H9 (cell line): ENCODE results near the gene CC2D2A. TPM values are rescaled to one million over a fixed set of nuclear protein-coding genes. Genes with fewer than 3 reads are reported as not detected.

Experiments used
- DNase-seq: peaks from one replicate; pipeline ENCODE4 v3.0.0-alpha.2; 2017
- H2AFZ ChIP-seq: one replicate; pipeline ENCODE4 v1.6.1; 2013; ENCODE audit warnings: mild to moderate bottlenecking, low read length, control low read depth, moderate library complexity
- H2AK5ac ChIP-seq: 2 replicates; pipeline ENCODE4 v1.6.1; 2013; ENCODE audit warnings: low read length, control low read depth, mixed read lengths; ENCODE audit not compliant: insufficient read length
- H2BK120ac ChIP-seq: one replicate; pipeline ENCODE4 v1.6.1; 2013; ENCODE audit warnings: low read depth, mild to moderate bottlenecking, low read length, control low read depth, inconsistent platforms; ENCODE audit not compliant: poor library complexity, severe bottlenecking
- H2BK12ac ChIP-seq: 2 replicates; pipeline ENCODE4 v1.6.1; 2013; ENCODE audit warnings: low read length, control low read depth, mixed read lengths, low read depth; ENCODE audit not compliant: insufficient read length
- H2BK15ac ChIP-seq: 2 replicates; pipeline ENCODE4 v1.6.1; 2013; ENCODE audit warnings: low read depth, low read length, control low read depth
- H2BK20ac ChIP-seq: one replicate; pipeline ENCODE4 v1.6.1; 2013; ENCODE audit warnings: low read depth, mild to moderate bottlenecking, low read length, control low read depth, inconsistent platforms; ENCODE audit not compliant: poor library complexity, severe bottlenecking
- H2BK5ac ChIP-seq: 2 replicates; pipeline ENCODE4 v1.6.1; 2013; ENCODE audit warnings: low read length, control low read depth, mixed read lengths; ENCODE audit not compliant: insufficient read length
- H3K14ac ChIP-seq: 2 replicates; pipeline ENCODE4 v1.6.1; 2013; ENCODE audit warnings: low read length, control low read depth; ENCODE audit not compliant: insufficient read depth
- H3K18ac ChIP-seq: 2 replicates; pipeline ENCODE4 v1.6.1; 2013; ENCODE audit warnings: low read depth, mild to moderate bottlenecking, mixed read lengths, low read length, control low read depth; ENCODE audit not compliant: insufficient read length
- H3K23ac ChIP-seq: 2 replicates; pipeline ENCODE4 v1.6.1; 2013; ENCODE audit warnings: low read length, control low read depth, mixed read lengths, low read depth; ENCODE audit not compliant: insufficient read length
- H3K23me2 ChIP-seq: 2 replicates; pipeline ENCODE4 v1.6.1; 2013; ENCODE audit warnings: low read depth, mild to moderate bottlenecking, mixed read lengths, low read length, control low read depth; ENCODE audit not compliant: insufficient read length, poor library complexity, severe bottlenecking
- H3K27ac ChIP-seq: 2 replicates; pipeline ENCODE4 v1.5.1; 2013; ENCODE audit warnings: low read length, control low read depth, mixed read lengths, low read depth; ENCODE audit not compliant: insufficient read length
- H3K27me3 ChIP-seq: 2 replicates; pipeline ENCODE4 v1.6.1; 2013; ENCODE audit warnings: low read length, control low read depth, inconsistent platforms; ENCODE audit not compliant: insufficient read depth
- H3K4ac ChIP-seq: 2 replicates; pipeline ENCODE4 v1.6.1; 2013; ENCODE audit warnings: low read depth, mild to moderate bottlenecking, control low read depth, inconsistent platforms, low read length, moderate library complexity
- H3K4me1 ChIP-seq: 2 replicates; pipeline ENCODE4 v1.6.1; 2013; ENCODE audit warnings: low read length, control low read depth, inconsistent platforms; ENCODE audit not compliant: insufficient read depth
- H3K4me2 ChIP-seq: 2 replicates; pipeline ENCODE4 v1.6.1; 2013; ENCODE audit warnings: low read length, control low read depth, mixed read lengths; ENCODE audit not compliant: insufficient read length, insufficient read depth
- H3K56ac ChIP-seq: 2 replicates; pipeline ENCODE4 v1.6.1; 2013; ENCODE audit warnings: low read depth, mild to moderate bottlenecking, mixed read lengths, low read length, control low read depth; ENCODE audit not compliant: insufficient read length
- H3K79me1 ChIP-seq: 2 replicates; pipeline ENCODE4 v1.6.1; 2013; ENCODE audit warnings: low read depth, mild to moderate bottlenecking, moderate library complexity, low read length, control low read depth, inconsistent platforms; ENCODE audit not compliant: insufficient read depth, poor library complexity, severe bottlenecking
- H3K79me2 ChIP-seq: 2 replicates; pipeline ENCODE4 v1.6.1; 2013; ENCODE audit warnings: low read length, control low read depth, inconsistent platforms; ENCODE audit not compliant: insufficient read depth
- H3K9ac ChIP-seq: 2 replicates; pipeline ENCODE4 v1.6.1; 2013; ENCODE audit warnings: low read length, control low read depth, mixed read lengths; ENCODE audit not compliant: insufficient read length; ENCODE audit errors: extremely low read depth
- H3K9me3 ChIP-seq: one replicate; pipeline ENCODE4 v1.6.1; 2013; ENCODE audit warnings: low read depth, low read length, inconsistent platforms; ENCODE audit not compliant: control insufficient read depth
- H3T11ph ChIP-seq: one replicate; pipeline ENCODE4 v1.6.1; 2013; ENCODE audit warnings: mild to moderate bottlenecking, low read length, control low read depth, inconsistent platforms
- H4K20me1 ChIP-seq: one replicate; pipeline ENCODE4 v1.6.1; 2013; ENCODE audit not compliant: control insufficient read depth, insufficient read length, insufficient read depth
- H4K5ac ChIP-seq: 2 replicates; pipeline ENCODE4 v1.6.1; 2013; ENCODE audit warnings: low read depth, mild to moderate bottlenecking, mixed read lengths, low read length, control low read depth; ENCODE audit not compliant: insufficient read length
- H4K8ac ChIP-seq: replicated peaks from 2 replicates; pipeline ENCODE4 v1.6.1; 2013; ENCODE audit warnings: low read length, control low read depth, mixed read lengths, low read depth; ENCODE audit not compliant: insufficient read length
- H4K91ac ChIP-seq: 2 replicates; pipeline ENCODE4 v1.6.1; 2013; ENCODE audit warnings: low read depth, mild to moderate bottlenecking, moderate library complexity, mixed read lengths, low read length, control low read depth; ENCODE audit not compliant: insufficient read length
- H3K27ac Mint-ChIP-seq, 3 experiments: 2 replicates in 2 of 3; 3 replicates in 1 of 3; pipeline ENCODE4 v1.8.0; 2020 to 2021; ENCODE audit warnings: mixed read lengths in 3 of 3, mild to moderate bottlenecking in 1 of 3, moderate library complexity in 1 of 3
- H3K27me3 Mint-ChIP-seq: 2 replicates; pipeline ENCODE4 v1.8.0; 2021; ENCODE audit warnings: low read depth, mild to moderate bottlenecking, moderate library complexity, mixed read lengths
- H3K36me3 Mint-ChIP-seq, 3 experiments: 2 replicates in 2 of 3; 3 replicates in 1 of 3; pipeline ENCODE4 v1.8.0; 2020 to 2021; ENCODE audit warnings: low read depth in 3 of 3, mixed read lengths in 3 of 3; ENCODE audit not compliant: insufficient read depth in 1 of 3
- H3K4me1 Mint-ChIP-seq, 2 experiments: 2 replicates each; pipeline ENCODE4 v1.8.0; 2020; ENCODE audit warnings: mixed read lengths in 2 of 2
- H3K4me3 Mint-ChIP-seq, 2 experiments: 2 replicates in 1 of 2; 3 replicates in 1 of 2; pipeline ENCODE4 v1.8.0; 2020 to 2021; ENCODE audit warnings: mild to moderate bottlenecking in 2 of 2, mixed read lengths in 2 of 2, moderate library complexity in 1 of 2
- H3K9me3 Mint-ChIP-seq, 2 experiments: 2 replicates in 1 of 2; 3 replicates in 1 of 2; pipeline ENCODE4 v1.8.0; 2020; ENCODE audit warnings: mild to moderate bottlenecking in 2 of 2, mixed read lengths in 2 of 2, moderate library complexity in 1 of 2
- WGBS: extraction: QIAGEN DNeasy Blood & Tissue Kit; methylation state at CpG from one replicate; pipeline ENCODE4 v1.1.7; 2013; ENCODE audit warnings: missing lambda C conversion rate, low lambda C conversion rate, mixed read lengths; ENCODE audit not compliant: insufficient read length; ENCODE audit errors: extremely low coverage; 5-methylcytosine and 5-hydroxymethylcytosine counted together
- total RNA-seq: library from RNA; stranded (reverse); gene quantifications from 2 replicates; pipeline ENCODE4 v1.2.1, GENCODE V29; 2021
- TF ChIP-seq, protein P1 (sequence below): fragments of 200-600 bp; sonication (generic); conservative IDR thresholded peaks from 3 replicates; pipeline ENCODE4 v1.8.0; 2021; ENCODE audit warnings: antibody characterized with exemption, mild to moderate bottlenecking

The CC2D2A gene
- total RNA-seq, 1 experiment from 2014 or later = 10.4 TPM

DNA sequence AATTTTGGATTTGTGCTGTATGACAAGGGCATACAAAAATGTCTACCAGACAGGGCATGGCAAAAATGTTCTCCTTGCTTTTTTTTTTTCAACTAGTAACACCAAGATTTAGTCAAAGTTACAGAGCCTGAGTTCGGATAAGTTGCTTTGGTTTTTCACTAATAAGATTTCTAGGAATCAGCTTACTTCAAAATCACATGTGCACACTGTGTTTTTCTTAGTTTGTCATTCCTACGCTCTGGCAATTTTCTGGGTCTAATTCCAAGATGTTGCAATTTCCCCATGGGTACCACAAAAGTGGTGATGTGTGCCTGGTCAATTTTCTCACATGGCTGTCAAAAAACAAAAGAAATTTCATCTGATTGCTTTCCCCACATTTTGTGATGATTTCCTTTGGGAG lies 35.6 kb upstream of the CC2D2A start:
- H3K4me1 Mint-ChIP-seq = no peaks in the 10 kb centered on the region
- no peak overlapping the region for H4K91ac ChIP-seq
- no peak overlapping the region for H4K5ac ChIP-seq
- no peaks in the 10 kb centered on the region for H3K4me1 ChIP-seq
- TF ChIP-seq, protein P1, sequence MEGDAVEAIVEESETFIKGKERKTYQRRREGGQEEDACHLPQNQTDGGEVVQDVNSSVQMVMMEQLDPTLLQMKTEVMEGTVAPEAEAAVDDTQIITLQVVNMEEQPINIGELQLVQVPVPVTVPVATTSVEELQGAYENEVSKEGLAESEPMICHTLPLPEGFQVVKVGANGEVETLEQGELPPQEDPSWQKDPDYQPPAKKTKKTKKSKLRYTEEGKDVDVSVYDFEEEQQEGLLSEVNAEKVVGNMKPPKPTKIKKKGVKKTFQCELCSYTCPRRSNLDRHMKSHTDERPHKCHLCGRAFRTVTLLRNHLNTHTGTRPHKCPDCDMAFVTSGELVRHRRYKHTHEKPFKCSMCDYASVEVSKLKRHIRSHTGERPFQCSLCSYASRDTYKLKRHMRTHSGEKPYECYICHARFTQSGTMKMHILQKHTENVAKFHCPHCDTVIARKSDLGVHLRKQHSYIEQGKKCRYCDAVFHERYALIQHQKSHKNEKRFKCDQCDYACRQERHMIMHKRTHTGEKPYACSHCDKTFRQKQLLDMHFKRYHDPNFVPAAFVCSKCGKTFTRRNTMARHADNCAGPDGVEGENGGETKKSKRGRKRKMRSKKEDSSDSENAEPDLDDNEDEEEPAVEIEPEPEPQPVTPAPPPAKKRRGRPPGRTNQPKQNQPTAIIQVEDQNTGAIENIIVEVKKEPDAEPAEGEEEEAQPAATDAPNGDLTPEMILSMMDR = no peak
- H3K4ac ChIP-seq = no peak overlapping the region
- H3K18ac ChIP-seq = no peak overlapping the region
- no peak overlapping the region for H3K14ac ChIP-seq
- no peak overlapping the region for H2BK120ac ChIP-seq
- H2AK5ac ChIP-seq = no peak overlapping the region
- no peak overlapping the region for H2BK20ac ChIP-seq
- H3K4me3 Mint-ChIP-seq = no peak overlapping the region
- no peaks in the 10 kb centered on the region for H3K79me1 ChIP-seq
- H2AFZ ChIP-seq = no peak overlapping the region
- H3K27ac Mint-ChIP-seq = no peak overlapping the region
- no peak overlapping the region for H3T11ph ChIP-seq
- DNase-seq = no peak
- H3K27ac ChIP-seq = no peak overlapping the region
- no peak overlapping the region for H2BK15ac ChIP-seq
- no peaks in the 10 kb centered on the region for H4K20me1 ChIP-seq
- no peaks in the 10 kb centered on the region for H3K23me2 ChIP-seq
- H2BK12ac ChIP-seq = no peak overlapping the region
- H2BK5ac ChIP-seq = no peak overlapping the region
- no CpG with 5 or more reads among the region's 2 CpGs for WGBS
- no peaks in the 10 kb centered on the region for H3K9me3 ChIP-seq
- H3K9ac ChIP-seq = no peak overlapping the region
- no peaks in the 10 kb centered on the region; the same call in 1 of the 2 replicates for H3K27me3 Mint-ChIP-seq
- peaks cover 0 to 3% of the 10 kb centered on the region in 2 experiments; a peak in 2 of 5 replicates for H3K9me3 Mint-ChIP-seq
- no peak overlapping the region for H4K8ac ChIP-seq
- H3K79me2 ChIP-seq = no peaks in the 10 kb centered on the region
- H3K4me2 ChIP-seq = no peak overlapping the region
- no peak overlapping the region for H3K56ac ChIP-seq
- no peak overlapping the region for H3K23ac ChIP-seq
- H3K27me3 ChIP-seq = no peaks in the 10 kb centered on the region
- H3K36me3 Mint-ChIP-seq = no peaks in the 10 kb centered on the region
